WTC11 (cell line): ENCODE results near the gene PPWD1.
"Not testable (repeated sequence)": the region's sequence is repeated elsewhere in the genome, so short reads cannot be mapped to it uniquely, and the experiment has no call there.

Experiments
- ERG ChIP-seq: fragments of 250-450 bp; sonication (Bioruptor Pico); IDR thresholded peaks from 2 replicates; pipeline ENCODE4 v1.8.0; 2021; ENCODE audit warnings: mild to moderate bottlenecking
- ZBTB21 ChIP-seq: sonication (generic); formaldehyde crosslinking; IDR thresholded peaks from 2 replicates; pipeline ENCODE4 v1.8.1; 2023; ENCODE audit warnings: mild to moderate bottlenecking, missing genetic modification reagents, borderline replicate concordance
- ZNF138 ChIP-seq: sonication (generic); formaldehyde crosslinking; conservative IDR thresholded peaks from 2 replicates; pipeline ENCODE4 v1.8.1; 2022; ENCODE audit warnings: mild to moderate bottlenecking, moderate library complexity, missing genetic modification reagents
- TF ChIP-seq, protein P1 (sequence below): fragments of 200-600 bp; IDR thresholded peaks from 2 replicates; pipeline ENCODE4 v1.8.0; 2022; ENCODE audit warnings: antibody characterized with exemption

- not testable (repeated sequence) for TF ChIP-seq ERG (CRISPR knock-in tag); ZBTB21; ZNF138 (CRISPR knock-in tag)
- TF ChIP-seq, protein P1, sequence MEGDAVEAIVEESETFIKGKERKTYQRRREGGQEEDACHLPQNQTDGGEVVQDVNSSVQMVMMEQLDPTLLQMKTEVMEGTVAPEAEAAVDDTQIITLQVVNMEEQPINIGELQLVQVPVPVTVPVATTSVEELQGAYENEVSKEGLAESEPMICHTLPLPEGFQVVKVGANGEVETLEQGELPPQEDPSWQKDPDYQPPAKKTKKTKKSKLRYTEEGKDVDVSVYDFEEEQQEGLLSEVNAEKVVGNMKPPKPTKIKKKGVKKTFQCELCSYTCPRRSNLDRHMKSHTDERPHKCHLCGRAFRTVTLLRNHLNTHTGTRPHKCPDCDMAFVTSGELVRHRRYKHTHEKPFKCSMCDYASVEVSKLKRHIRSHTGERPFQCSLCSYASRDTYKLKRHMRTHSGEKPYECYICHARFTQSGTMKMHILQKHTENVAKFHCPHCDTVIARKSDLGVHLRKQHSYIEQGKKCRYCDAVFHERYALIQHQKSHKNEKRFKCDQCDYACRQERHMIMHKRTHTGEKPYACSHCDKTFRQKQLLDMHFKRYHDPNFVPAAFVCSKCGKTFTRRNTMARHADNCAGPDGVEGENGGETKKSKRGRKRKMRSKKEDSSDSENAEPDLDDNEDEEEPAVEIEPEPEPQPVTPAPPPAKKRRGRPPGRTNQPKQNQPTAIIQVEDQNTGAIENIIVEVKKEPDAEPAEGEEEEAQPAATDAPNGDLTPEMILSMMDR = not testable (repeated sequence)
These were observed 38.7 kb downstream of the PPWD1 start for GRCh38 chr5:65601761-65602160.
